Panc1 (cell line): ENCODE measurements around the gene WDR70. TPM values are rescaled to one million over a fixed set of nuclear protein-coding genes. Genes with fewer than 3 reads are reported as not detected.

Experiments used
- ATAC-seq: fragments of 200-7000 bp; cut with Tn5 transposase; 2 replicates; pipeline ENCODE4 v1.9.1; 2020; ENCODE audit warnings: mild to moderate bottlenecking, moderate library complexity
- BruUV-seq: library from RNA; stranded (reverse); fragments of 400-500 nt; replicated peaks from 2 replicates; lab custom pipeline; 2021; lab: Mats Ljungman, UMichigan
- CTCF ChIA-PET: fragments of 300-600 bp; sonication (Branson Sonifier 250); formaldehyde crosslinking; loops from one replicate; lab custom pipeline; 2022; ENCODE audit warnings: antibody characterized with exemption; lab: Charles Lee
- POLR2A ChIA-PET: fragments of 300-600 bp; sonication (Branson Sonifier 250); formaldehyde crosslinking; loops from one replicate; lab custom pipeline; 2022; ENCODE audit warnings: antibody characterized with exemption; lab: Charles Lee
- DNase-seq: peaks from one replicate; pipeline ENCODE4 v3.0.0-alpha.2; 2010; ENCODE audit warnings: low read depth, low spot score
- H3K27ac ChIP-seq: 2 replicates; pipeline ENCODE4 v1.5.1; 2011; ENCODE audit warnings: mild to moderate bottlenecking, low read length, inconsistent platforms
- H3K27me3 ChIP-seq: fragments of 200-500 bp; sonication (Bioruptor generic); 2 replicates; pipeline ENCODE4 v1.6.0; 2014; ENCODE audit warnings: low read length, inconsistent platforms; ENCODE audit not compliant: control insufficient read depth, insufficient read depth
- H3K36me3 ChIP-seq: fragments of 200-500 bp; sonication (Bioruptor generic); 2 replicates; pipeline ENCODE4 v1.5.1; 2014; ENCODE audit warnings: inconsistent platforms, mild to moderate bottlenecking, low read length, moderate library complexity; ENCODE audit not compliant: control insufficient read depth, insufficient read depth
- H3K4me1 ChIP-seq: 2 replicates; pipeline ENCODE4 v1.5.1; 2011; ENCODE audit warnings: inconsistent platforms, mild to moderate bottlenecking, low read length, moderate library complexity; ENCODE audit not compliant: control insufficient read depth, insufficient read depth
- H3K4me3 ChIP-seq, 2 experiments: 2 replicates each; pipeline ENCODE4 v1.5.1; 2011 to 2012; ENCODE audit warnings: low read depth in 2 of 2, low read length in 2 of 2, mild to moderate bottlenecking in 2 of 2, inconsistent platforms in 1 of 2, moderate library complexity in 1 of 2
- H3K9me3 ChIP-seq: fragments of 200-500 bp; sonication (Bioruptor generic); 2 replicates; pipeline ENCODE4 v1.5.1; 2014; ENCODE audit warnings: low read depth, mild to moderate bottlenecking, inconsistent platforms, low read length, moderate library complexity; ENCODE audit not compliant: control insufficient read depth, insufficient read depth
- POLR2AphosphoS5 ChIP-seq: IDR thresholded peaks from 2 replicates; pipeline ENCODE4 v1.6.1; 2012; ENCODE audit warnings: mild to moderate bottlenecking, low read depth, low read length, moderate library complexity
- SIN3A ChIP-seq: IDR thresholded peaks from 2 replicates; pipeline ENCODE4 v1.6.1; 2012; ENCODE audit warnings: low read depth, mild to moderate bottlenecking, low read length, moderate library complexity, borderline replicate concordance; ENCODE audit not compliant: insufficient read depth
- TCF7L2 ChIP-seq: IDR thresholded peaks from 2 replicates; pipeline ENCODE4 v1.6.1; 2011; ENCODE audit warnings: mild to moderate bottlenecking, low read depth, low read length, inconsistent platforms
- in situ Hi-C: cut with HindIII; loops from 2 replicates; pipeline ENCODE4 v1.10.0; 2016; ENCODE audit warnings: low sequenced_read_pairs, low pct_unique_long_range_greater_than_20kb
- intact Hi-C: fragments of 100-400 bp; cut with micrococcal nuclease; formaldehyde crosslinking; loops from one replicate; pipeline ENCODE4 v1.10.0; 2022; ENCODE audit not compliant: unreplicated experiment
- total RNA-seq: library from RNA; stranded (reverse); gene quantifications from one replicate; pipeline ENCODE4 v1.2.1, GENCODE V29; 2021; ENCODE audit not compliant: unreplicated experiment
- TF ChIP-seq, protein P1 (sequence below), 2 experiments: IDR thresholded peaks; 2 replicates each; pipeline ENCODE4 v1.6.1; 2011 to 2012; ENCODE audit warnings: low read depth in 2 of 2, control low read depth in 1 of 2, low read length in 1 of 2, mild to moderate bottlenecking in 1 of 2, moderate library complexity in 1 of 2; ENCODE audit not compliant: insufficient read depth in 1 of 2
- TF ChIP-seq, protein P2 (sequence below): fragments of 450-650 bp; IDR thresholded peaks from 2 replicates; pipeline ENCODE4 v1.5.1; 2017; ENCODE audit warnings: mild to moderate bottlenecking

The WDR70 gene
- total RNA-seq, 1 experiment from 2014 or later: 29.5 TPM

DNA sequence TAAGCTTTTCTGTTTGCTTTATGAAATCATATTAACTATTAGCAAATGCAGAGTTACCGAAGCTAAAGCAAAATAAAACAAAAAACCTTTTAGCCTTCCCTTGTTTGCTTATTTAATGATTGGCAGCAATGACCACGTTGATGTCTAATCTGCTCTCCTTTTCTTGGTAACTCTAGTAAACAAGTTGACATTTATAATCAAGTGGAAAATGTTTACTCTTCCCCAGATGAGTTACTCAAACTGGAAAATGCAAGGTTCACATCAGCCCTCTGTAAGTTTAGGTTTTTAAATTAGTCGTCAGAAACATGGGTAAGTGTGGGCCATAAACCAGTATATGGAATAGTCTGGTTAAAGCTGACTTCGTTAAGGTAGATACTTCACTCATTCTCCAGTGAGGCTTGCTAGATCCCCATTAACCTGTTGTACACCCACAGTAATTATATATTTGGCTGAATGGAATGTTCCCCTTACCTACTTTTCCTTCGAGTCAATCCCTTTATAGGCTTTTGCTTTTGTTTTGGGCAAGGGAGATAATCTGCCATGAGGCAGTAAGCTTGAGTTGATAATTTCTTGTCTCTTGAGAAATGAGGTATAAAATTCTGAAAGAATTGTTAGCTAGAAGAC is 359.9 kb downstream of the WDR70 start:
- intact Hi-C loops: no loop called here
- POLR2A ChIA-PET: interaction anchor here (0.6 kb wide), 1 partner anchor 430 kb away, joined by 6 read pairs; no protein-coding TSS in a partner anchor
- H3K36me3 ChIP-seq: no peaks in the 10 kb centered on the region

DNA sequence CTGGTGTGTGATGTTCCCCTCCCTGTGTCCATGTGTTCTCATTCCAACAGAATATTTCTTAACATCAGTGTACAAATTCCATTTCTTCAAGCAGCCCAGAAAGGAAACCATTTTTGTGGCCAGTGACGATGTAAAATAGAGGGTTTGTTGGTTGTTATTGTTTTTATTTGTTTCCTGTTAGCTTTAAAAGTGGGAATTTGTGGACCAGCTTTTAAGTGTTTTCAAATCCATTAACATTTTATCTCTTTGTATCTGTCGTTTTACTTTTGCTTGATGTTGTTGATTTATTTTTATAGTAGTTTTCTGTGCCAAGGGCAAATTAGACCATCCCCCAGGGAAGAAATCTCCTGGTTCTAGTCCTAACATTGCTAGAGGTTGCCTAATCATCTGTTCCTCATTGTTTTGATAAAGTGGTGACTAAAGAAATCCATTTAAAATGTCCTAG is 360.7 kb downstream of the WDR70 start:
- Histone ChIP-seq H3K27ac (no peak overlapping the region), H3K4me3 (no peak overlapping the region), H3K27me3 (no peaks in the 10 kb centered on the region), H3K9me3 (no peaks in the 10 kb centered on the region), H3K4me1 (peaks cover 5% of the 10 kb centered on the region; the same call in 1 of the 2 replicates), H3K36me3 (no peaks in the 10 kb centered on the region)
- ChIA-PET POLR2A (no interaction called here), CTCF (no interaction called here)
- no peak for TF ChIP-seq SIN3A
- TF ChIP-seq, protein P1, sequence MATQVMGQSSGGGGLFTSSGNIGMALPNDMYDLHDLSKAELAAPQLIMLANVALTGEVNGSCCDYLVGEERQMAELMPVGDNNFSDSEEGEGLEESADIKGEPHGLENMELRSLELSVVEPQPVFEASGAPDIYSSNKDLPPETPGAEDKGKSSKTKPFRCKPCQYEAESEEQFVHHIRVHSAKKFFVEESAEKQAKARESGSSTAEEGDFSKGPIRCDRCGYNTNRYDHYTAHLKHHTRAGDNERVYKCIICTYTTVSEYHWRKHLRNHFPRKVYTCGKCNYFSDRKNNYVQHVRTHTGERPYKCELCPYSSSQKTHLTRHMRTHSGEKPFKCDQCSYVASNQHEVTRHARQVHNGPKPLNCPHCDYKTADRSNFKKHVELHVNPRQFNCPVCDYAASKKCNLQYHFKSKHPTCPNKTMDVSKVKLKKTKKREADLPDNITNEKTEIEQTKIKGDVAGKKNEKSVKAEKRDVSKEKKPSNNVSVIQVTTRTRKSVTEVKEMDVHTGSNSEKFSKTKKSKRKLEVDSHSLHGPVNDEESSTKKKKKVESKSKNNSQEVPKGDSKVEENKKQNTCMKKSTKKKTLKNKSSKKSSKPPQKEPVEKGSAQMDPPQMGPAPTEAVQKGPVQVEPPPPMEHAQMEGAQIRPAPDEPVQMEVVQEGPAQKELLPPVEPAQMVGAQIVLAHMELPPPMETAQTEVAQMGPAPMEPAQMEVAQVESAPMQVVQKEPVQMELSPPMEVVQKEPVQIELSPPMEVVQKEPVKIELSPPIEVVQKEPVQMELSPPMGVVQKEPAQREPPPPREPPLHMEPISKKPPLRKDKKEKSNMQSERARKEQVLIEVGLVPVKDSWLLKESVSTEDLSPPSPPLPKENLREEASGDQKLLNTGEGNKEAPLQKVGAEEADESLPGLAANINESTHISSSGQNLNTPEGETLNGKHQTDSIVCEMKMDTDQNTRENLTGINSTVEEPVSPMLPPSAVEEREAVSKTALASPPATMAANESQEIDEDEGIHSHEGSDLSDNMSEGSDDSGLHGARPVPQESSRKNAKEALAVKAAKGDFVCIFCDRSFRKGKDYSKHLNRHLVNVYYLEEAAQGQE (IDR thresholded peaks at IDR 0.05; ENCODE audit: insufficient read depth in 1 of 2, low read depth in 2 of 2, low read length in 1 of 2): no peak
- no peak for TF ChIP-seq TCF7L2
- no peak for TF ChIP-seq POLR2AphosphoS5
- TF ChIP-seq, protein P2, sequence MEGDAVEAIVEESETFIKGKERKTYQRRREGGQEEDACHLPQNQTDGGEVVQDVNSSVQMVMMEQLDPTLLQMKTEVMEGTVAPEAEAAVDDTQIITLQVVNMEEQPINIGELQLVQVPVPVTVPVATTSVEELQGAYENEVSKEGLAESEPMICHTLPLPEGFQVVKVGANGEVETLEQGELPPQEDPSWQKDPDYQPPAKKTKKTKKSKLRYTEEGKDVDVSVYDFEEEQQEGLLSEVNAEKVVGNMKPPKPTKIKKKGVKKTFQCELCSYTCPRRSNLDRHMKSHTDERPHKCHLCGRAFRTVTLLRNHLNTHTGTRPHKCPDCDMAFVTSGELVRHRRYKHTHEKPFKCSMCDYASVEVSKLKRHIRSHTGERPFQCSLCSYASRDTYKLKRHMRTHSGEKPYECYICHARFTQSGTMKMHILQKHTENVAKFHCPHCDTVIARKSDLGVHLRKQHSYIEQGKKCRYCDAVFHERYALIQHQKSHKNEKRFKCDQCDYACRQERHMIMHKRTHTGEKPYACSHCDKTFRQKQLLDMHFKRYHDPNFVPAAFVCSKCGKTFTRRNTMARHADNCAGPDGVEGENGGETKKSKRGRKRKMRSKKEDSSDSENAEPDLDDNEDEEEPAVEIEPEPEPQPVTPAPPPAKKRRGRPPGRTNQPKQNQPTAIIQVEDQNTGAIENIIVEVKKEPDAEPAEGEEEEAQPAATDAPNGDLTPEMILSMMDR: no peak
- in situ Hi-C loops (no loop called here), intact Hi-C loops (no loop called here)
- no peak for ATAC-seq
- no TSS peak for BruUV-seq
- no peak for DNase-seq

More for the DNA sequence above, 359.9 kb downstream of the WDR70 start:
- CTCF ChIA-PET: no interaction called here
- Histone ChIP-seq H3K4me3 (no peak overlapping the region), H3K9me3 (no peaks in the 10 kb centered on the region), H3K27ac (no peak overlapping the region), H3K27me3 (no peaks in the 10 kb centered on the region), H3K4me1 (peaks cover 5% of the 10 kb centered on the region; the same call in 1 of the 2 replicates)
- TF ChIP-seq SIN3A (no peak), POLR2AphosphoS5 (no peak), TCF7L2 (no peak)
- TF ChIP-seq, protein P2: no peak
- TF ChIP-seq, protein P1 (IDR thresholded peaks at IDR 0.05; ENCODE audit: insufficient read depth in 1 of 2, low read depth in 2 of 2, low read length in 1 of 2): no peak
- ATAC-seq (no peak), DNase-seq (no peak)
- no TSS peak for BruUV-seq
- in situ Hi-C loops: no loop called here
